ENCODE data around the gene KRTDAP.

DNA sequence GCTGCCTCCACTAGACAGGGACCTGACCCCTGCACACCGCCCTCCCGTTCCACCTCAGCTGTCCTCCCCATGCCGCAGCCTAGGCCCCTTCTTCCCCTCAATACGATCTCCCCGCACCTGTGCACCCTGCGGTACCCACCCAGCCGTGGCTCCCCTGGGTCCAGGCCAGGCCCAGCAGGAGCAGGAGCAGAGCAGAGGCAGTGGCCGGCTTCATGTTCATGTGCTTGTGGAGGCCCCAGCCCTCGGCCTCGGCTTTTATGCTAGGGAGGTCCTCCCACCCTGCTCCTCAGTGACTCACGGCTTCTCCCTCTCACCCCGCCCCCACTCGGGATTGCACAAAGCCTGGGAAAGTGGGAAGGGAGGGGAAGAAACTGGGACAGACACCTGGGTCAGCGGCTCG is 11.4 kb upstream of the KRTDAP start:
- TF ChIP-seq, protein P1, sequence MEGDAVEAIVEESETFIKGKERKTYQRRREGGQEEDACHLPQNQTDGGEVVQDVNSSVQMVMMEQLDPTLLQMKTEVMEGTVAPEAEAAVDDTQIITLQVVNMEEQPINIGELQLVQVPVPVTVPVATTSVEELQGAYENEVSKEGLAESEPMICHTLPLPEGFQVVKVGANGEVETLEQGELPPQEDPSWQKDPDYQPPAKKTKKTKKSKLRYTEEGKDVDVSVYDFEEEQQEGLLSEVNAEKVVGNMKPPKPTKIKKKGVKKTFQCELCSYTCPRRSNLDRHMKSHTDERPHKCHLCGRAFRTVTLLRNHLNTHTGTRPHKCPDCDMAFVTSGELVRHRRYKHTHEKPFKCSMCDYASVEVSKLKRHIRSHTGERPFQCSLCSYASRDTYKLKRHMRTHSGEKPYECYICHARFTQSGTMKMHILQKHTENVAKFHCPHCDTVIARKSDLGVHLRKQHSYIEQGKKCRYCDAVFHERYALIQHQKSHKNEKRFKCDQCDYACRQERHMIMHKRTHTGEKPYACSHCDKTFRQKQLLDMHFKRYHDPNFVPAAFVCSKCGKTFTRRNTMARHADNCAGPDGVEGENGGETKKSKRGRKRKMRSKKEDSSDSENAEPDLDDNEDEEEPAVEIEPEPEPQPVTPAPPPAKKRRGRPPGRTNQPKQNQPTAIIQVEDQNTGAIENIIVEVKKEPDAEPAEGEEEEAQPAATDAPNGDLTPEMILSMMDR (IDR thresholded peaks at IDR 0.05) = no peak
- TF ChIP-seq POLR2AphosphoS5 (IDR thresholded peaks at IDR 0.05) = no peak

Data from breast epithelium (tissue), 3 donors.